HG03196 (cell line): ENCODE results near the gene RGPD3.
"Not testable (repeated sequence)": the region's sequence is repeated elsewhere in the genome, so short reads cannot be mapped to it uniquely, and the experiment has no call there.

Experiments used
- ATAC-seq: cut with Tn5 transposase; IDR thresholded peaks from one replicate; pipeline ENCODE4 v1.9.1; 2021; ENCODE audit not compliant: unreplicated experiment

Gene RGPD3

DNA sequence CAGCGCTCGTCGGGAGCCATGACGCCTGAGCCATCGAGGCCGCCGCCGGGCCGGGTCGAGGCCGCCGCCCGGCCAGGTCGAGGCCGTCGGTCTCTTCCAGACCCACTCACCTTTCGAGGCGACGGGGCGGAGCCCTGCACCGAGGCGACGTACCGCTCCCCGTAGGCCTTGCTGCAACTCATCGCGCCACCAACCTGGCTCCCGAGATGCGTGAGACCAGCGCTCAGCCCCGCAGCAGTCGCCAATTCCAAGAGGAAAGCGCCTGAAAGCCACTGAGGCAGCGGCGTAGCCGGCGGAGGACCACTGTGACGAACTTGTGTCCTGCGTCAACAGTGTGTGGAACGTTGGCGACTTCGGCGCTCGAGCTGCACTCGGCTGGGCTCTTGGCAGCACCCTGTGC, at the start of gene RGPD3:
Gene RGPD3 (minus strand): TSS at position 307 of the 400 bp plus-strand sequence. CDS start 125 bp downstream, at position 182.
- ATAC-seq = not testable (repeated sequence)

DNA sequence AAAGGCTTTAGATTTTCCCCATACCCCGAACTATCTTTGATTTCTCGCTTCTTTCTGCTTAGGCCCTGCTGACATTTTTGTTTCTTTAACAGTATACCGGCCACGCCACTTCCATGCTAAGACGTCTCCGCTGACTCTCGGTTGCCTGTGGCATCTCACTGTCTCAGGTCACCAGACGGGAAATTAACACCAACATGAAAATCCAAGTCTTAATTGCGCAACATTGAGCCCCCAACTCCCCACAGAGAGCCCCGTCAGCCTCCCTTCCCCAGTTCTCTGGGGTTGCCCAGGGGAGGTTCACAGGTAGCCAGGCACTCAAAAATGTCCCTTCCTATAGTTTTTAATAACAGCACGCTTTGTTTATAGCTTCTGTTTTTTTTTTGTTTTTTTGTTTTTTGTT, 49.1 kb upstream of the RGPD3 start:
- no peak for ATAC-seq

DNA sequence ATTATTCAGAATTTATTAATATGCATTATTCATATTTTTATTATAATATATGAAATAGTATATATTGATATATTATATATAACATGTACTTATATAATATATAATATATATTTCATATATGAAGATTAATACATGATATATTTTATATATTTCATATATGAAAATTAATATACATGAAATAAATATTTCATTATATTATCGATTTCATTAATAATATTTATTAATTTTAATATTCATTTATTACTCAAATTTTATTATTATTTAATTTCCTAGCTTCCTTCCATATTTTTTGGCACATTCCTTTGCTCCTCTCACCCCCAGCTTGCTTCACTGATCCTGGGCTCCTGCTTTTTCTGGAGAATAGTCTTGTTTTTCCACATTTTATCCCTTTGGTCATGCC, 48.7 kb upstream of the RGPD3 start:
- no peak for ATAC-seq

DNA sequence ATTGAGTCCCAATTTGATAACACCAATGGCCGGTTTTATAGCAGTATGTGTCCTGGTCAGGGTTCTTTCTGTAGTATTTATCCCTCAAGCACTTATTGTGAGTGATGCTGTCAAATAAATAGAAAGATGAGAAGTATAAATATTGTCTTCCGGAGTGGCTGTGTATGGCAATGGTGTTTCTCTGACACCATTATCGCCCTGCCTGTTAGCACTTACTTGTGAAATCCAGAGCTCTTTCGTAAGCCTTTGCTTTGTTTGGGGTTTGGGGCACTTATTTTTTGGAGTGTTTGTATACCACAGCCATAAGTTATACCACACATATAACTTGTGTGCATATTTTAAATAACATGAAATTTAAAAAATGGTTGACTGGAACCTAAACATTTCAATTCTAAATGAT, 48.2 kb upstream of the RGPD3 start:
- ATAC-seq = no peak

DNA sequence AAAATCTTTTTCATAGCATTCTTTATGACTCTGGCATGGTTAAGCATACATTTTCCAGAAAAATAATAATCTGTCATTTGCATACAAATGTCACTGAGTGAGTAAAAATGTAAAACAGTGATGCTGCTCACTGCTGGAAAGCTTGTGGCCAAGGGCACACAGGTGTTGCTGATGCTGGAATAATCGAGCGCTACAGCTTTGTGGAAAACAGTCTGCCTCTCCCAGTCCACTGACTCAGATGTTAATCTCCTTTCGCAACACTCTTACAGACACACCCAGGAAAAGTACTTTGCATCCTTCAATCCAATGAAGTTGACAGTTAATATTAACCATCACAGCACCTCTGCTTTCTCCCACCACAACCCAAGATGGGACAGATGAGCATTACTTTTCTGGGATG, 46.6 kb upstream of the RGPD3 start:
- not testable (repeated sequence) for ATAC-seq

DNA sequence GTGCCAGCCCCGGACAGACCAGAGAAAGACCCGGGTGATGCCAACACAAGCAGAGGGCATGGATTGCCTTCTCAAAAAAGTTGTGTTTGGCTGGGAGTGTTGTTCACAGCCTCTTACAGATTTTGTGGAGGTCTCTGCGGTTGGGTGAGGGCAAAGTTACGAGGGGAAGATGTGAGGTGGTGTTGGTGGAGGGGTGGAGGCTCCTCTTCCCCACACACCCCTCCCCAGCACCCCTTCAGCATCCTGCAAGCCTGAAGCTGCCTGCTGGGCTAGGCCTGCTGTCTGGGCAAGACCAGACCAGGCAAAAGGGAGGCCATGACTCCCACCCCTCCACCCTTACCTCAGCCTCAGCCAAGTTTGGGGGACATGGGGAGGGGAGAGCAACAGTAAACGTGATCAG, 45.2 kb upstream of the RGPD3 start:
- not testable (repeated sequence) for ATAC-seq

DNA sequence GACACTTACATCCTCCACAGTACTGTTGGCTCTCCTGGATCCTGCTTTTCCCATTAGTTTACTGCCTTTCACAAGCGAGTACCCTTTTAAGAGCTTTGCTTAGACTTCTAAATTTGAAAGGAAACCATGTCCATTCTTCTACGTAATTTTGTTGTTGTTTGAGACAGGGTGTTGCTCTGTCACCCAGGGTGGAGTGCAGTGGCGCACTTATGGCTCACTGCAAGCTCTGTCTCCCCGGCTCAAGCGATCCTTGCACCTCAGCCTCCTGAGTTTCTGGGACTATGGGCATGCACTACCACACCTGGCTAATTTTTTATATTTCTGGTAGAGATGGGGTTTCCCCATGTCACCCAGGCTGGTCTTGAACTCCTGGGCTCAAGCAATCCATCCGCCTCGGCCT, 43.7 kb upstream of the RGPD3 start:
- not testable (repeated sequence) for ATAC-seq

DNA sequence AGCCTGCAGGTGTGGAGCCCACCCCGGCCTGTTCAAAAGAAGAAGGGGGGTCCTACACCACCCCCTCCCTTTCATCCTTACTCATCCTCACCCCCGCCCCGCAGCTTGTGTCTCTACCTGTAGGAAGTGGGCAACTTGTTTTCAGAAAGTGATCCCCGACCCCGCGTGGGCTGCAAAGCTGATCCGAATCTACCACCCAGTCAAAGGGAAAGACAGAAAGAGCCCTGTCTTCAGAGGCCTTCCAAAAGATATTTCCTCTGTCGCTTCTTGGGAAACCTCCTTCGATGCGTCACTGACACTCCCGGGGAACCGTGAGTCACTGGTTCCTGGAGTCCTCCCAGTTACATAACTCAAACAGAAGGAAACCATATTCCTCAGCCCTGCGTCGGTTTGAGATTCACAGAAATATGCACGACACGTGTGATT, 43.3 kb upstream of the RGPD3 start:
- ATAC-seq = not testable (repeated sequence)

DNA sequence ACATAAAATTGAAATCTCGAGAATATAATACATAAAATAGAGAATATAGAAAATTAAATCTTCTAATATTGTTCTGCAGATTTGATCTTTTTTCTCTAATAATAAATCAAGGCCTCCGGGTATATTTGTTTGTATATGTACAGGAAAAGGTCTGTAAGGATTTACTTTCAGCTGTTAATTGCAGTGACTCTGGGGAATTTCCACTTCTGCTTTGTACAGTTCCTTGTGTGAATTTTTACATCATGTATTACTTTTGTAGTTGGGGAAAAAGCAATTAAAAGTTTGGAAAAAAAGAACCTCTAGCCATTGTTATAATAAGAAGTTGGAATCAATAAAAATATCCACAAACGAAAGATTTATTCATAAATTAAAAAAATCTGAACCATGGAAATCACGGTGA, 42.6 kb upstream of the RGPD3 start:
- not testable (repeated sequence) for ATAC-seq

DNA sequence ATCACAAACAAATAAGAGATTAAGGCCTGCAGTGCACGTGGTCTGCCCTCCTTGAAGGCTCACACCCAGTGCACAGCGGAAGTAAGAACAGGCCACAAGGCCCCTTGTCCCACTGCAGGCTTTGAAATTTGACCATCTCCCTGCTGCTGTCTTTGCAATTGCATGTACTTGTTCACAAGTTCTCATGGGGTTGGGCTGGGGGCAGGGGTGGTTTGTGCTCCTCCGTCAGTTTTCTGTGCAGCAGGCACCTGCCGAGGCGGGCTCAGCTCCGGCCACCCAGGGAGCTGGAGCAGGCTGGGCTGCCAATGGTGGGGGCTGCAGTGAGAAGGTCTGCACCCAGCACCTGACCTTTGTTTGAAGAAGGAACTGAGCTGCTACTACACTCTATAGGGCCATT, 41.2 kb upstream of the RGPD3 start:
- ATAC-seq = not testable (repeated sequence)

DNA sequence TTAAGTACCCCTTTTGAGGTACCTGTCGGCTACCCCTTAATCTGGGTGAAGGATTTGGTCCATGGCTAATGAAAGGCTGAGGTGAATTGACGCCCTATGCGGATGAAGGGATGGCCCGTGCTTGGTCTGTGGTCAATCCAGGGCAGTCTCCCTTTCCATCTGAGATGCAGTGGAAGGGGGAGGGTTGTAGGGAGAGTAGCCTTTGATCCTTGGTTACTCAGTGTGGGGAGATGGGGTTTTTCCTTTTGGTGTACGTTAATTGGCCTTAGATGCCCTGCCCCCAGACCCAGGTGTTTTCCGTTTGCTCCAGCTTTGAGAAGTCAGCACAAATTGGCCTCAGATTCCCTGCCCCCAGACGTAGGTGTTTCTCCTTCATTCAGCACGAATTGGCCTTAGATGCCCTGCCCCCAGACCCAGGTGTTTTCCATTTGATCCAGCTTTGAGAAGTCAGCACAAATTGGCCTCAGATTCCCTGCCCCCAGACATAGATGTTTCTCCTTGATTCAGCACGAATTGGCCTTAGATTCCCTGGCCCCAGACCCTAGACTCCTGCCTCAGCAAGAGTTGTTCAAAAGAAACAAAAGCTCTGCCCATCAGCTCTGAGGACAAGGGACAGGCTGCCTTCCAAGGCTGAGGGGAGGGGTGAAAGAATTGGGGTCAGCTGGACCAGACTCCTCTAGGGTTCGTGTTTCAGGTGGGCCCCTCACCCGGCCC, 40.6 kb upstream of the RGPD3 start:
- not testable (repeated sequence) for ATAC-seq

DNA sequence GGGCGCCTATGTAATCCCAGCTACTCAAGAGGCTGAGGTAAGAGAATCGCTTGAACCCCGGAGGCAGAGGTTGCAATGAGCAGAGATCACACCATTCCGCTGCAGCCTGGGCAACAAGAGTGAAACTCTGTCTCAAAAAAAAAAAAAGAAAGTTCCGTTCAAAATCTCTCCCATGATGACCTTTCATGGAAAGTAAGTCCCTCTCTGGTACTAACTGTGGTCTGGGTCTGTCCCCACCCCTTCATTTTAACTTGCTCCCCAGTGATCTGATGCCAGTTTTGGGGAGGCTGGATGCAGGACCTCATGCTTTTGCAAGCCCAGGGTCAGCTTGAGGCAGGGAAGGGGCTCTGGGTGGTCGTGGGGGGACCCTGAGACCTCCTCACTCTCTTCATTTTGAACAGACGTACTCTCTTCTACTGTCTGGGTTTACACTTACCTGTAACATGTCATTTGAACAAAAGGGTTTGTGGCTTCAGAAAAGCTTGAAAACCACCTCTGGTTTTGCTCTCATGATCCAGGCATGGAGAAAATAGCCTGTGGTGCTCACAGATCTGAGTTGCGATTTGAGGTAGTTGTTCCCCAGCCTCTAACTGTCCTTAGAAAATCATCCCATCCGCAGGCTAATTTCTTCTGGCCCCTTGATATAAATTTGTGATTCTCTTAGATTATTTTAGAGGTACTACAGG, 37.9 kb upstream of the RGPD3 start:
- ATAC-seq = not testable (repeated sequence)

DNA sequence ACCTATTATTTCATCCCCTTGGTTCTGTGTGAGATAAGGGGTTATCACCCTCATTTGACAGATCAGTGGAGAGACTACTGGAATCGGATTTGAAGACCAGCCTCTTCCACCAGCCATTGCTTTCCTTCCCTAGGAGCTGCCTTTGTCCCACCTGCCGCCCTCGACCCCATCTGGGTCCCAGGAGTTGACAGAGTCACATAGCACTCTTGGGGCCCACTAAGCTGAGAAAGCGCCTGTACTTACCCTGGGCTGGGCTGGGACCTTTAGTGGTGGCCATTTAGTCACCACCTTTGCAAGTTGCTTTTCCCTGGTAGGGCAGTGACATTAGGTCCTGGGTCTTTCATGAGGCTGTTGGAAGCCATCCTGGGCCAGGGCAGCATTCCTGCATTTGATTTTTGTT, 36.6 kb upstream of the RGPD3 start:
- not testable (repeated sequence) for ATAC-seq

DNA sequence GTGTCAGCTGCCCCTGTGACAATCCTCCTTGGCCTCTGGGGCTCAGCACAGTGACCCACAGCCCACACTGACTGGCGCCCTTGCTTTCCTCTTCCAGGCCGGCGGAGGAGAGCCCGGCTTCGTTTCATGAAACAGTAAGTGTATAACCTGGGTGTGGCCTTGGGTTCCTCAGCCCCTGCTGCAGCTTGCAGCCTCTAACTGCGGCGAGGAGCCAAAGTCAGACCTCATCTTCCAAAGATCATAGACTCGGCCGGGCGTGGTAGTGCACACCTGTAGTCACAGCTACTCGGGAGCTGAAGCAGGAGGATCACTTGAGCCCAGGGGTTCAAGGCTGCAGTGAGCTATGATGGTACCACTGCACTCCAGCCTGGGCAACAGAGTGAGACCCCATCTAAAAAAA, 36.0 kb upstream of the RGPD3 start:
- not testable (repeated sequence) for ATAC-seq

DNA sequence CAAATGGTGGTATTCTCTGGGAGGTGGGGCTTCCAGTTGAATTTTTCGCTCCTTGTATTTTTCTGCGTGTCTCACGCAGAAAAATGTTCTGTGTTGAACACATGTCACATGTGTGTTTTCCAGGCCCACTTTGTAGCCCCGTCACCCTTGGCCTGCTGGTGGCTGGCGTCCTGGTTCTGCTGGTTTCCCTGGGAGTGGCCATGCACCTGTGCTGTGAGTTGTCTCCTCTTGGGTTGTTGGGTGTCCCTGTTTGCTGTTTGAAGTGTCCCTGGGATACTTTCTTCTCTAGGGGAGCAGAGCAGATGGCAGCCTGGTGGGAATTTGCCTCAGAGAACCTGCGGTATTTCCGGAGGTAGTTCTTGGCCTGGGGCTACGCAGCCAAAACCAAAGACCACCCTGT, 34.1 kb upstream of the RGPD3 start:
- ATAC-seq = not testable (repeated sequence)

DNA sequence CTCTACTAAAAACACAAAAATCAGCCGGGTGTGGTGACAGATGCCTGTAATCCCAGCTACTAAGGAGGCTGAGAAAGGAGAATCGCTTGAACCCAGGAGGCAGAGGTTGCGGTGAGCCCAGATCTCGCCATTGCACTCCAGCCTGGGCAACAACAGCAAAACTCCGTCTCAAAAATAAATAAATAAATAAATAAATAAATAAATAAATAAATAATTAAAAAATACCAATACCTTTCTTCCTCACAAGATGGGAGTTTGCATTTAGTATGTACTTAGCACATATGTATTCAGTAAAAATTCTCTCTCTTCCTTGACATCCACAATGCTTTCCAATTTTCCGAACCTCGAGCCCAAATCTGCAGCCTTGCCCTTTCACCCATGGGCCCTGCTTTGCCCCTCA, 32.1 kb upstream of the RGPD3 start:
- not testable (repeated sequence) for ATAC-seq

DNA sequence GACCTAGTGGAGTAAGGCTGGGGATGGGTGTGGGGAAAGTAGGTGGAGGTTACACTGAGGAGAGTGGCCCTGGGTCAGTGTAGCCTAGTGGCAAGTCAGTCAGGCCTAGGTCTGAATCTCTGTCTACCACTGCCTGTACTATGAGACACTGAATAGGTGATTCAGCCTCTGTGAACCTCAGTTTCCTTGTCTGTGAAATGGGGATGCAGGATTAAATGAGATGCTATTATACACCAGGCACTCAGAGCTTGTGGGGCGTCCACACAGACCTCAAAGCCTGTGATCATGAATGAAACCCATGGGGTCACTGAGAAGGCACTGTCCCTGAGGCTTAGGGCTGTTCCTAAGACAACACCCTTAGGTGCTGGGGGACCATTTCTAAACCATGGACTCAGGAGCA, 30.3 kb upstream of the RGPD3 start:
- not testable (repeated sequence) for ATAC-seq

DNA sequence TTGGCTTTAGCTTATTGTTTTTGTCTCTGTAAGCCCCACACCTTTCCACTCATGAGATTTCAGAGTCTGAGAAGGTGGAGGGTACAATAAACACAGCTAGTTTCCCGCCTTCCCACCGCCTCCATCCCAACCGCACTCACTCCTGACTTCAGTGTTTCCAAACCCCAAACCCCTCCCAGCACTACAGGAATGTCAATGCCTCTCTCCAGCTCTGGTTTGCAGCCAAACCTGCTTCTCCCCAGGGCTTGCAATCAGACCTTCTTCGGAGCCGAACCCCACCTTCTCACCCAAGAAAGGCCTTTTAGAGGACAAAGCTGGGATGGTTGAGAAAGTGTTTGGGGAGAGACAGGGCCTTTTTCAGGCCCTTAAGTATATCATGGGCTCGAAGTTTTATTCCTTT, 24.7 kb upstream of the RGPD3 start:
- ATAC-seq = not testable (repeated sequence)

DNA sequence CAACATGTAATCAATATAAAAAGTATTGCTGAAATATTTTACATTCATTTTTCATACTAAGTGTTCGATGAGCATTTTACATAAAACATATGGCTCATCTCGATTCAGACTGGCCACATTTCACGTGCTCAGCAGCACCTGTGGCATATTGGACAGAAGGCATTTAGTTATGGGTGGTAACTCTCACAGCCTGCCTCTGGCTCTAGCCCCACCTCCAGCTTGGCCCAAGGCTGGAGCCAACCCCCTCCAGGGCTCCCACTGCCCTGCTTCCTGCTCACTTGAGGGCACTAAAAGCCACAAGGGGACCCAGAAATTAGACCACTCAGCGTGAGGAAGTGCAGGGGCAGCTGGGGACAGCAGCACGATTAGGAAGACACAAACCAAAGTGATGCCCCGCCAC, 24.2 kb upstream of the RGPD3 start:
- not testable (repeated sequence) for ATAC-seq

DNA sequence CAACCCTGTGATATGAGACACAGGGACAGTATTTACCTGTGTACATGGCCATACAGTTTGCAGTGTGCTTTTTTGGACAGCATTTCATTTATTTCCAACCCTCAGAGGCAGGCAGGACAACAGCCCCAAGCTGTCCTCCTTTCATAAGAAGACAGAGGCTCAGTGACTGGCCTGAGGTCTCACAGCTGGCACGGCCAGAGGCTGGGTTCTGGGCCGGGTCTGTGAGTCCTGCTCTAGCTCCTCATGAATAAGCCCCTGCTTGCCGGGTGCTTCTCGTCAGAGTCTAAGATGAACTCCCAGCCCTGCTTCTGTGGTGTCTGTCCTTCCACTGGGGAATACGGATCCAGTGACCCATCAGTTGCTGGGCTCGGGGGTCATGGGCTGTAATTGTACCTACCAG, 21.5 kb upstream of the RGPD3 start:
- ATAC-seq = not testable (repeated sequence)

DNA sequence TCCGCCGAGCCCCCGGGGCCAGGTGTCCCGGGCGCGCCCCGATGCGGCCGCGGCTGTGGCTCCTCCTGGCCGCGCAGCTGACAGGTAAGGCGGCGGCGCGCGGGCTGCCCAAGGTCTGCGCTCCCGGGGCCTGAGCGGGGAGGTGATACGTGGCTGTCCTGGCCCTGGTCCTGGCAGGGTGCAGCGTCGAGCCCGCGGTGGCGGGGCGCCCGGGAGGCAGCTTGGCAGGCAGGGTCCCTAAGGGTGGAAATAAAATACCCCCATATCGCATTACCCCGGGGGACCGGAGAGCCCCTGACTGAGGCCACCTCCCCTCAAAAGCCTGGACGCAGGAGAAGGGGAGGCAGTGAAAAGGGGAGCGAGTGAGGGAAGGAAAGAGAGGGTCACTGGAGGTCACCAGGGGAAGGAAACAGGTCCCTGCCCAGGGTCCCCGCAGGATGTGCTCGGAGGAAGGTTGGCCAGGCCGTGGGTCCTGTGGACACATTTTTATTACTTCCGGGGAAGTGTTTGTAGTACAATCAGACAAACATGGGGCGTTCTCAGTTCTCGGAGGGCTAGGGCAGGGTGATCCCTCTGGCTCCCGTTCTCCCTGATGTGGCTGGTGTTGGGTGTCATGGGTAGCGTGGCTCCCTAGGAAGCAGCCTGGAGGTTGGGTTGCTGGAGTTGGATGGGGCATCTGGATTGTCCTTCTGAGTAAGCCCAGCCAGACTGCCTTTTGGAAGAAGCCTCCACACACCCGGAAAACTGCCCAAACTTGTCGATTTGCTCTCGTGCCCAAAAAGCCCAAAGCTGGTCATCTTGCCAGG, 19.4 kb upstream of the RGPD3 start:
- not testable (repeated sequence) for ATAC-seq
